ENCODE results near the gene TATDN2.

The TATDN2 gene

GRCh38 chr3:10248184-10248983, at the start of gene TATDN2:
Gene TATDN2, plus strand, starts transcription at chr3:10248459. Its CDS starts 742 bp downstream, at chr3:10249201.
- peak within 1 kb of the TSS; percentile 78 for H3K4me3 ChIP-seq (ENCODE audit: low read depth, low read length)

- no peak overlapping the region for H3K4me3 ChIP-seq (ENCODE audit: low read depth, low read length)
Measured at GRCh38 chr3:10198761-10199649, 49.3 kb upstream of the TATDN2 start.

GRCh38 chr3:10204921-10205320, 43.3 kb upstream of the TATDN2 start:
- H3K4me3 ChIP-seq (ENCODE audit: low read depth, low read length) = no peak overlapping the region

- H3K4me3 ChIP-seq (ENCODE audit: low read depth, low read length) = no peak overlapping the region
Measured at GRCh38 chr3:10205451-10206165, 42.7 kb upstream of the TATDN2 start.

GRCh38 chr3:10206166-10206511, 42.1 kb upstream of the TATDN2 start:
- no peak overlapping the region for H3K4me3 ChIP-seq (ENCODE audit: low read depth, low read length)

- no peak overlapping the region for H3K4me3 ChIP-seq (ENCODE audit: low read depth, low read length)
Measured at GRCh38 chr3:10213156-10213792, 35.0 kb upstream of the TATDN2 start.

GRCh38 chr3:10215578-10216368, 32.5 kb upstream of the TATDN2 start:
- H3K4me3 ChIP-seq (ENCODE audit: low read depth, low read length) = no peak overlapping the region

- no peak overlapping the region for H3K4me3 ChIP-seq (ENCODE audit: low read depth, low read length)
Measured at GRCh38 chr3:10217359-10217758, 30.9 kb upstream of the TATDN2 start.

- H3K4me3 ChIP-seq (ENCODE audit: low read depth, low read length) = no peak overlapping the region
Measured at GRCh38 chr3:10219737-10220136, 28.5 kb upstream of the TATDN2 start.

- H3K4me3 ChIP-seq (ENCODE audit: low read depth, low read length) = no peak overlapping the region
Measured at GRCh38 chr3:10223676-10224639, 24.3 kb upstream of the TATDN2 start.

- H3K4me3 ChIP-seq (ENCODE audit: low read depth, low read length) = no peak overlapping the region
Measured at GRCh38 chr3:10224794-10225665, 23.2 kb upstream of the TATDN2 start.

- H3K4me3 ChIP-seq (ENCODE audit: low read depth, low read length) = no peak overlapping the region
Measured at GRCh38 chr3:10226293-10226692, 22.0 kb upstream of the TATDN2 start.

- H3K4me3 ChIP-seq (ENCODE audit: low read depth, low read length) = no peak overlapping the region
Measured at GRCh38 chr3:10228248-10228950, 19.9 kb upstream of the TATDN2 start.

GRCh38 chr3:10229576-10229975, 18.7 kb upstream of the TATDN2 start:
- H3K4me3 ChIP-seq (ENCODE audit: low read depth, low read length) = no peak overlapping the region

GRCh38 chr3:10232137-10232536, 16.1 kb upstream of the TATDN2 start:
- no peak overlapping the region for H3K4me3 ChIP-seq (ENCODE audit: low read depth, low read length)

- H3K4me3 ChIP-seq (ENCODE audit: low read depth, low read length) = no peak overlapping the region
Measured at GRCh38 chr3:10233988-10234387, 14.3 kb upstream of the TATDN2 start.

- H3K4me3 ChIP-seq (ENCODE audit: low read depth, low read length) = no peak overlapping the region
Measured at GRCh38 chr3:10234526-10235230, 13.6 kb upstream of the TATDN2 start.
